HCEC 1CT (cell line): ENCODE data around the gene MBOAT7.

Source experiments
- DNase-seq: peaks from one replicate; pipeline ENCODE4 v3.0.0-alpha.2; 2017

The MBOAT7 gene

GRCh38 chr19:54137699-54138488 lies 51.5 kb downstream of the MBOAT7 start, which contains the start of gene CNOT3:
CNOT3 (plus strand) TSS chr19:54137762; CDS start chr19:54142979, 5,217 bp downstream.
- no peak for DNase-seq

GRCh38 chr19:54136864-54137698 lies 52.3 kb downstream of the MBOAT7 start:
- peak; percentile 100 for DNase-seq

- no peak for DNase-seq
Observed at GRCh38 chr19:54136086-54136863, 53.1 kb downstream of the MBOAT7 start.

GRCh38 chr19:54133957-54134590 lies 55.3 kb downstream of the MBOAT7 start:
- DNase-seq: no peak

GRCh38 chr19:54133312-54133956 lies 55.9 kb downstream of the MBOAT7 start:
- DNase-seq: no peak

GRCh38 chr19:54129617-54129996 lies 59.8 kb downstream of the MBOAT7 start:
- no peak for DNase-seq

GRCh38 chr19:54128796-54129616 lies 60.4 kb downstream of the MBOAT7 start:
- DNase-seq: no peak

- DNase-seq: no peak
Observed at GRCh38 chr19:54128441-54128725, 61.0 kb downstream of the MBOAT7 start.

- no peak for DNase-seq
Observed at GRCh38 chr19:54127688-54128440, 61.5 kb downstream of the MBOAT7 start.

GRCh38 chr19:54125713-54126112 lies 63.7 kb downstream of the MBOAT7 start:
- no peak for DNase-seq

GRCh38 chr19:54124393-54124792 lies 65.0 kb downstream of the MBOAT7 start:
- no peak for DNase-seq

GRCh38 chr19:54123682-54124081 lies 65.7 kb downstream of the MBOAT7 start:
- no peak for DNase-seq
